ENCODE data around the gene DCTN4. TPM values are rescaled to one million over a fixed set of nuclear protein-coding genes. Genes with fewer than 3 reads are reported as not detected.

Gene DCTN4
- total and polyA plus RNA-seq, 2 of the 4 experiments (the other 2 are of a cell fraction) = 28.1 to 50.2 TPM

- Histone ChIP-seq H3K4me2 (ENCODE audit: low read depth, low read length) (no peak overlapping the region), H3K18ac (ENCODE audit: low read depth, low read length) (no peak overlapping the region), H2AFZ (replicated peaks; ENCODE audit: low read length, poor library complexity) (peak overlapping the region; percentile 16), H3K4me1 (ENCODE audit: control insufficient read depth, insufficient read depth, low read length) (peaks cover 13% of the 10 kb centered on the region), H3K4ac (ENCODE audit: low read depth, low read length) (peak overlapping the region; percentile 32), H4K5ac (ENCODE audit: low read depth, low read length) (no peak overlapping the region), H4K8ac (ENCODE audit: low read depth in 2 of 2, low read length in 2 of 2) (peak overlapping the region in 1 of 2 experiments; percentile 37; a peak in 1 of 4 replicates), H3K36me3 (ENCODE audit: control insufficient read depth, insufficient read depth, low read length) (no peaks in the 10 kb centered on the region), H3K79me1 (ENCODE audit: low read depth in 1 of 2, low read length in 2 of 2) (no peaks in the 10 kb centered on the region), H2BK20ac (ENCODE audit: low read depth, low read length) (0 out of 2 replicates have a peak overlapping the region, but pooled peaks have one; percentile 14), H2BK15ac (ENCODE audit: low read depth, low read length) (no peak overlapping the region), H3K56ac (ENCODE audit: extremely low read depth, insufficient read depth, low read length) (no peak overlapping the region), H4K20me1 (ENCODE audit: insufficient read depth, low read length) (no peaks in the 10 kb centered on the region), H2BK5ac (ENCODE audit: low read depth, low read length, poor library complexity, severe bottlenecking) (no peak overlapping the region), H4K91ac (ENCODE audit: insufficient read depth, low read depth, low read length) (no peak overlapping the region), H3K27me3 (ENCODE audit: control insufficient read depth, insufficient read depth, low read length) (peaks cover 12% of the 10 kb centered on the region), H3K9me1 (ENCODE audit: insufficient read depth, low read length) (peaks cover 8% of the 10 kb centered on the region), H3K27ac (ENCODE audit: insufficient read depth, low read length) (no peak overlapping the region; the same call in 1 of the 2 replicates), H3K14ac (replicated peaks; ENCODE audit: low read depth, low read length) (peak overlapping the region; percentile 55; the same call in 1 of the 2 replicates), H3K23ac (ENCODE audit: low read depth, low read length) (no peak overlapping the region), H2AK5ac (ENCODE audit: low read depth, low read length) (no peak overlapping the region), H3K4me3 (ENCODE audit: insufficient read depth, low read depth, low read length) (no peak overlapping the region), H3K9ac (ENCODE audit: low read depth, low read length) (no peak overlapping the region), H3K9me3 (ENCODE audit: control insufficient read depth, insufficient read depth, low read length) (no peaks in the 10 kb centered on the region), H2AK9ac (replicated peaks; ENCODE audit: low read depth, low read length, poor library complexity) (peak overlapping the region; percentile 77), H2BK120ac (ENCODE audit: low read depth, low read length) (peak overlapping the region; percentile 20; the same call in 1 of the 2 replicates)
- in situ Hi-C loops (cut with MboI; ENCODE audit: low sequenced_read_pairs) = no loop called here
- ATAC-seq (ENCODE audit: low read depth) (no peak; the same call in 1 of the 2 replicates), DNase-seq (no peak)
- WGBS, 2 experiments (ENCODE audit: extremely low coverage in 2 of 2, insufficient read length in 1 of 2) = no CpG with 5 or more reads among the region's 4 CpGs
- intact Hi-C loops (cut with micrococcal nuclease) = no loop called here
- POLR2A ChIA-PET (ENCODE audit: unreplicated experiment) = no interaction called here
- dilution Hi-C loops (cut with HindIII; ENCODE audit: low sequenced_read_pairs, unreplicated experiment) = no loop called here
- BruUV-seq (replicated peaks) = no TSS peak
- no peak for TF ChIP-seq MXI1 (IDR thresholded peaks at IDR 0.05; ENCODE audit: borderline replicate concordance, low read depth, low read length)
- no peak for TF ChIP-seq CTCF (conservative IDR thresholded peaks at IDR 0.05; ENCODE audit: low read depth, low read length)
- TF ChIP-seq FOS (IDR thresholded peaks at IDR 0.05; ENCODE audit: low read depth, low read length) = no peak
- no peak for TF ChIP-seq USF2 (IDR thresholded peaks at IDR 0.05; ENCODE audit: low read depth, low read length)
- TF ChIP-seq POLR2A (IDR thresholded peaks at IDR 0.05; ENCODE audit: low read depth, low read length) = no peak
- no peak for TF ChIP-seq RFX5 (IDR thresholded peaks at IDR 0.05; ENCODE audit: low read depth, low read length)
- no peak for TF ChIP-seq RCOR1 (IDR thresholded peaks at IDR 0.05; ENCODE audit: insufficient replicate concordance, low read length)
- no peak for TF ChIP-seq CEBPB (IDR thresholded peaks at IDR 0.05; ENCODE audit: low read depth, low read length)
- TF ChIP-seq SMC3 (IDR thresholded peaks at IDR 0.05; ENCODE audit: low read depth, low read length) = no peak
- no peak for TF ChIP-seq CHD1 (IDR thresholded peaks at IDR 0.05; ENCODE audit: low read depth, low read length)
- no peak for TF ChIP-seq RAD21 (IDR thresholded peaks at IDR 0.05; ENCODE audit: low read length)
- TF ChIP-seq MAZ (IDR thresholded peaks at IDR 0.05; ENCODE audit: borderline replicate concordance, low read depth, low read length) = no peak
- no peak for TF ChIP-seq MAFK (IDR thresholded peaks at IDR 0.05; ENCODE audit: low read depth, low read length)
- CTCF ChIA-PET = interaction anchor here (0.6 to 0.9 kb wide), 2 partner anchors 27 to 307 kb away, joined by 3 read pairs; partner anchors contain the start of gene RBM22
These were observed 84.4 kb downstream of the DCTN4 start for GRCh38 chr5:150674341-150674821.

Measured in IMR-90 (cell line).